ENCODE data around the gene CDCP2.

Gene CDCP2

GRCh38 chr1:54132495-54132894, 20.3 kb downstream of the CDCP2 start:
- no peak overlapping the region for H3K27ac ChIP-seq (ENCODE audit: low read depth, low read length)
- no peak for TF ChIP-seq EZH2phosphoT487 (IDR thresholded peaks at IDR 0.05; ENCODE audit: borderline replicate concordance, low read length)
- TF ChIP-seq CTCF (IDR thresholded peaks at IDR 0.05; ENCODE audit: low read depth, low read length, poor library complexity, severe bottlenecking): no peak
- H3K4me3 ChIP-seq (ENCODE audit: low read length): no peak overlapping the region
- no peaks in the 10 kb centered on the region for H3K27me3 ChIP-seq (ENCODE audit: control insufficient read depth, low read length)
- no peaks in the 10 kb centered on the region for H3K9me3 ChIP-seq (ENCODE audit: control insufficient read depth, insufficient read depth, low read length)
- no peaks in the 10 kb centered on the region for H3K4me1 ChIP-seq (ENCODE audit: control insufficient read depth, low read length)
- H3K9me2 ChIP-seq (replicated peaks; ENCODE audit: control insufficient read depth, low read length): no peaks in the 10 kb centered on the region
- H3K79me2 ChIP-seq (ENCODE audit: control insufficient read depth, low read length): no peaks in the 10 kb centered on the region
- no peaks in the 10 kb centered on the region for H3F3A ChIP-seq (ENCODE audit: control insufficient read depth, insufficient read depth)
- H3K4me2 ChIP-seq (ENCODE audit: low read length): no peak overlapping the region
- no peaks in the 10 kb centered on the region for H4K20me1 ChIP-seq (ENCODE audit: control insufficient read depth, insufficient read depth, low read depth, low read length)
- H3K36me3 ChIP-seq (ENCODE audit: control insufficient read depth, low read length): no peaks in the 10 kb centered on the region

GRCh38 chr1:54131419-54131818, 21.4 kb downstream of the CDCP2 start:
- Histone ChIP-seq H3K4me3 (ENCODE audit: low read length) (no peak overlapping the region), H3K79me2 (ENCODE audit: control insufficient read depth, low read length) (no peaks in the 10 kb centered on the region), H3K4me1 (ENCODE audit: control insufficient read depth, low read length) (no peaks in the 10 kb centered on the region), H4K20me1 (ENCODE audit: control insufficient read depth, insufficient read depth, low read depth, low read length) (no peaks in the 10 kb centered on the region), H3K4me2 (ENCODE audit: low read length) (no peak overlapping the region), H3K27me3 (ENCODE audit: control insufficient read depth, low read length) (no peaks in the 10 kb centered on the region), H3K9me3 (ENCODE audit: control insufficient read depth, insufficient read depth, low read length) (no peaks in the 10 kb centered on the region), H3K9me2 (replicated peaks; ENCODE audit: control insufficient read depth, low read length) (no peaks in the 10 kb centered on the region), H3F3A (ENCODE audit: control insufficient read depth, insufficient read depth) (no peaks in the 10 kb centered on the region), H3K27ac (ENCODE audit: low read depth, low read length) (no peak overlapping the region), H3K36me3 (ENCODE audit: control insufficient read depth, low read length) (no peaks in the 10 kb centered on the region)
- no peak for TF ChIP-seq CTCF (IDR thresholded peaks at IDR 0.05; ENCODE audit: low read depth, low read length, poor library complexity, severe bottlenecking)
- no peak for TF ChIP-seq EZH2phosphoT487 (IDR thresholded peaks at IDR 0.05; ENCODE audit: borderline replicate concordance, low read length)

GRCh38 chr1:54129858-54130257, 22.9 kb downstream of the CDCP2 start:
- H3K79me2 ChIP-seq (ENCODE audit: control insufficient read depth, low read length): no peaks in the 10 kb centered on the region
- no peaks in the 10 kb centered on the region for H4K20me1 ChIP-seq (ENCODE audit: control insufficient read depth, insufficient read depth, low read depth, low read length)
- H3F3A ChIP-seq (ENCODE audit: control insufficient read depth, insufficient read depth): no peaks in the 10 kb centered on the region
- no peak overlapping the region for H3K4me2 ChIP-seq (ENCODE audit: low read length)
- TF ChIP-seq CTCF (IDR thresholded peaks at IDR 0.05; ENCODE audit: low read depth, low read length, poor library complexity, severe bottlenecking): no peak
- TF ChIP-seq EZH2phosphoT487 (IDR thresholded peaks at IDR 0.05; ENCODE audit: borderline replicate concordance, low read length): no peak
- no peak overlapping the region for H3K27ac ChIP-seq (ENCODE audit: low read depth, low read length)
- no peaks in the 10 kb centered on the region for H3K4me1 ChIP-seq (ENCODE audit: control insufficient read depth, low read length)
- H3K9me2 ChIP-seq (replicated peaks; ENCODE audit: control insufficient read depth, low read length): no peaks in the 10 kb centered on the region
- no peaks in the 10 kb centered on the region for H3K27me3 ChIP-seq (ENCODE audit: control insufficient read depth, low read length)
- no peaks in the 10 kb centered on the region for H3K36me3 ChIP-seq (ENCODE audit: control insufficient read depth, low read length)
- H3K4me3 ChIP-seq (ENCODE audit: low read length): no peak overlapping the region
- no peaks in the 10 kb centered on the region for H3K9me3 ChIP-seq (ENCODE audit: control insufficient read depth, insufficient read depth, low read length)
